T-cell (primary cell): ENCODE results near the gene STARD10. TPM values are rescaled to one million over a fixed set of nuclear protein-coding genes. Genes with fewer than 3 reads are reported as not detected.

Source experiments
- ATAC-seq, 4 experiments: fragments of 200-7000 bp in 3 of 4; fragments of 150-1000 bp in 1 of 4; cut with Tn5 transposase; replicated peaks in 1 of 4; 1 replicate in 3 of 4; 2 replicates in 1 of 4; pipeline ENCODE4 v1.10.0; 2021; ENCODE audit warnings: moderate library complexity in 3 of 4, mild to moderate bottlenecking in 2 of 4, moderate number of reproducible peaks in 1 of 4
- CTCF ChIA-PET, 2 donors: fragments of 300-600 bp; sonication (Branson Sonifier 250); formaldehyde crosslinking; loops; one replicate each; lab custom pipeline; 2022; ENCODE audit warnings: antibody characterized with exemption in 2 of 2; lab: Charles Lee
- POLR2A ChIA-PET, 2 donors: fragments of 300-600 bp; sonication (Branson Sonifier 250); formaldehyde crosslinking; loops; one replicate each; lab custom pipeline; 2022; ENCODE audit warnings: antibody characterized with exemption in 2 of 2; lab: Charles Lee
- DNase-seq, 35 experiments: peaks; one replicate each; pipeline versions ENCODE4 v3.0.0 to v3.0.0-alpha.2; 2013 to 2023
- H3K27ac ChIP-seq: one replicate; pipeline ENCODE4 v1.5.1; 2013; ENCODE audit warnings: low read length
- H3K27me3 ChIP-seq, 2 experiments: replicated peaks in 1 of 2; 1 replicate in 1 of 2; 2 replicates in 1 of 2; pipeline versions ENCODE4 v1.6.1 to v1.7.0; 2013; ENCODE audit warnings: low read length in 1 of 2, mixed read lengths in 1 of 2; ENCODE audit not compliant: control insufficient read depth in 2 of 2, insufficient read depth in 2 of 2; ENCODE audit errors: extremely low read depth in 1 of 2
- H3K36me3 ChIP-seq, 2 donors: 1 replicate in 1 of 2; 2 replicates in 1 of 2; pipeline versions ENCODE4 v1.6.1 to v1.7.0; 2013; ENCODE audit warnings: low read length in 1 of 2; ENCODE audit not compliant: control insufficient read depth in 2 of 2, insufficient read depth in 1 of 2; ENCODE audit errors: extremely low read depth in 1 of 2
- H3K4me1 ChIP-seq, 2 experiments: 1 replicate in 1 of 2; 2 replicates in 1 of 2; pipeline versions ENCODE4 v1.6.1 to v1.7.0; 2013; ENCODE audit warnings: low read length in 2 of 2, mixed read lengths in 1 of 2; ENCODE audit not compliant: insufficient read depth in 2 of 2, control insufficient read depth in 1 of 2; ENCODE audit errors: extremely low read depth in 1 of 2
- H3K4me3 ChIP-seq, 2 donors: 1 replicate in 1 of 2; 2 replicates in 1 of 2; pipeline versions ENCODE4 v1.5.1 to v1.7.0; 2013; ENCODE audit warnings: mild to moderate bottlenecking in 2 of 2, low read length in 1 of 2, moderate library complexity in 1 of 2; ENCODE audit not compliant: control insufficient read depth in 1 of 2; ENCODE audit errors: extremely low read depth in 1 of 2
- H3K9me3 ChIP-seq: 2 replicates; pipeline ENCODE4 v1.7.0; 2013
- H3K27ac Mint-ChIP-seq, 2 donors: one replicate each; pipeline ENCODE4 v1.8.0; 2020 to 2021; ENCODE audit warnings: mild to moderate bottlenecking in 2 of 2, mixed read lengths in 2 of 2
- H3K27me3 Mint-ChIP-seq, 2 donors: one replicate each; pipeline ENCODE4 v1.8.0; 2021 to 2022; ENCODE audit warnings: mixed read lengths in 2 of 2
- H3K36me3 Mint-ChIP-seq: one replicate; pipeline ENCODE4 v1.8.0; 2021; ENCODE audit warnings: mixed read lengths
- H3K4me1 Mint-ChIP-seq, 3 donors: one replicate each; pipeline ENCODE4 v1.8.0; 2020 to 2022; ENCODE audit warnings: mixed read lengths in 3 of 3, mild to moderate bottlenecking in 1 of 3
- H3K4me3 Mint-ChIP-seq, 3 donors: one replicate each; pipeline ENCODE4 v1.8.0; 2020 to 2022; ENCODE audit warnings: mild to moderate bottlenecking in 3 of 3, mixed read lengths in 3 of 3, moderate library complexity in 3 of 3
- H3K9me3 Mint-ChIP-seq, 3 donors: one replicate each; pipeline ENCODE4 v1.8.0; 2020 to 2022; ENCODE audit warnings: mixed read lengths in 3 of 3
- WGBS: methylation state at CpG from one replicate; pipeline ENCODE4 v1.1.5; 2013; ENCODE audit warnings: missing lambda C conversion rate; ENCODE audit not compliant: insufficient coverage; 5-methylcytosine and 5-hydroxymethylcytosine counted together
- total RNA-seq, 35 experiments: library from RNA in 6 of 35; stranded (reverse) in 6 of 35; fragments of 120-200 nt in 1 of 35; gene quantifications; one replicate each; pipeline versions ENCODE4 v1.2.1 to v1.2.4 and lab custom pipeline; 2013 to 2026

STARD10 gene
- total RNA-seq, 5 donors from 2014 or later (not counting 1 experiment from before 2014, with no cell fraction given) = 11.1 to 24.9 (median 19.1) TPM

GRCh38 chr11:72781313-72782080, 12.3 kb downstream of the STARD10 start:
- no peaks in the 10 kb centered on the region for H3K36me3 Mint-ChIP-seq

GRCh38 chr11:72781063-72781312, 12.9 kb downstream of the STARD10 start:
- no peak for DNase-seq
- POLR2A ChIA-PET = no interaction called here
- ATAC-seq = no peak
- H3K9me3 Mint-ChIP-seq = no peaks in the 10 kb centered on the region
- peak overlapping the region; percentile 61 to 73 (median 72) for H3K4me3 Mint-ChIP-seq
- H3K27ac Mint-ChIP-seq = no peak overlapping the region
- H3K27ac ChIP-seq = no peak overlapping the region
- H3K36me3 Mint-ChIP-seq = no peaks in the 10 kb centered on the region
- no peaks in the 10 kb centered on the region for H3K36me3 ChIP-seq
- CTCF ChIA-PET = no interaction called here
- H3K27me3 ChIP-seq = peaks cover 0 to 7% of the 10 kb centered on the region in 2 experiments
- peak overlapping the region; percentile 25 to 45 for H3K4me3 ChIP-seq
- peaks cover 0 to 35% of the 10 kb centered on the region in 2 experiments for H3K4me1 ChIP-seq
- H3K9me3 ChIP-seq = no peaks in the 10 kb centered on the region
- WGBS = 44% methylated on average over 16 of the region's 17 CpGs
- H3K4me1 Mint-ChIP-seq = peaks cover 32 to 40% (median 34%) of the 10 kb centered on the region in 3 donors
- H3K27me3 Mint-ChIP-seq = no peaks in the 10 kb centered on the region

More at GRCh38 chr11:72781313-72782080, 12.3 kb downstream of the STARD10 start:
- 3% methylated on average over 82 of the region's 89 CpGs for WGBS
- H3K4me1 ChIP-seq = peaks cover 0 to 32% of the 10 kb centered on the region in 2 experiments
- ATAC-seq (peak; percentile 76 to 89 (median 78)), DNase-seq (peak; percentile 15 to 83 (median 51))
- H3K9me3 ChIP-seq = no peaks in the 10 kb centered on the region
- Mint-ChIP-seq H3K4me3 (peak overlapping the region; percentile 73 to 80 (median 78)), H3K27me3 (no peaks in the 10 kb centered on the region), H3K27ac (no peak overlapping the region), H3K4me1 (peaks cover 28 to 36% (median 29%) of the 10 kb centered on the region in 3 donors), H3K9me3 (no peaks in the 10 kb centered on the region)
- CTCF ChIA-PET = interaction anchor here in 1 of 2 donors (0.6 kb wide), 1 partner anchor 41 kb away, joined by 3 read pairs; no protein-coding TSS in a partner anchor
- POLR2A ChIA-PET = no interaction called here
- peak overlapping the region; percentile 25 to 49 for H3K4me3 ChIP-seq
- H3K27me3 ChIP-seq = peaks cover 0 to 7% of the 10 kb centered on the region in 2 experiments
- H3K36me3 ChIP-seq = no peaks in the 10 kb centered on the region
- no peak overlapping the region for H3K27ac ChIP-seq

GRCh38 chr11:72780296-72781062, 13.4 kb downstream of the STARD10 start:
- POLR2A ChIA-PET = no interaction called here
- no peaks in the 10 kb centered on the region for H3K36me3 Mint-ChIP-seq
- peak overlapping the region; percentile 61 to 73 (median 72) for H3K4me3 Mint-ChIP-seq
- no peaks in the 10 kb centered on the region for H3K9me3 Mint-ChIP-seq
- H3K4me1 Mint-ChIP-seq = peaks cover 32 to 40% (median 40%) of the 10 kb centered on the region in 3 donors
- Histone ChIP-seq H3K36me3 (no peaks in the 10 kb centered on the region), H3K27ac (no peak overlapping the region), H3K4me1 (peaks cover 0 to 35% of the 10 kb centered on the region in 2 experiments), H3K9me3 (no peaks in the 10 kb centered on the region), H3K27me3 (peaks cover 0 to 7% of the 10 kb centered on the region in 2 experiments), H3K4me3 (peak overlapping the region; percentile 25 to 45)
- DNase-seq = no peak
- WGBS = 100% methylated on average over 4 of the region's 10 CpGs
- ATAC-seq = no peak
- H3K27ac Mint-ChIP-seq = no peak overlapping the region
- CTCF ChIA-PET = no interaction called here
- H3K27me3 Mint-ChIP-seq = no peaks in the 10 kb centered on the region

- Mint-ChIP-seq H3K27me3 (no peaks in the 10 kb centered on the region), H3K4me3 (peak overlapping the region; percentile 61 to 75 (median 61)), H3K36me3 (no peaks in the 10 kb centered on the region), H3K9me3 (no peaks in the 10 kb centered on the region), H3K4me1 (peaks cover 35 to 46% (median 42%) of the 10 kb centered on the region in 3 donors), H3K27ac (no peak overlapping the region)
- ChIA-PET CTCF (no interaction called here), POLR2A (no interaction called here)
- Histone ChIP-seq H3K27me3 (peaks cover 0 to 7% of the 10 kb centered on the region in 2 experiments), H3K9me3 (no peaks in the 10 kb centered on the region), H3K4me3 (no peak overlapping the region), H3K4me1 (peaks cover 0 to 35% of the 10 kb centered on the region in 2 experiments), H3K36me3 (no peaks in the 10 kb centered on the region), H3K27ac (no peak overlapping the region)
- no peak for DNase-seq
- no peak for ATAC-seq
- 50% methylated on average over 1 of the region's 4 CpGs for WGBS
Observed at GRCh38 chr11:72779495-72780128, 14.2 kb downstream of the STARD10 start.

GRCh38 chr11:72778535-72779494, 15.0 kb downstream of the STARD10 start:
- 88% methylated on average over 2 of the region's 7 CpGs for WGBS
- Mint-ChIP-seq H3K36me3 (no peaks in the 10 kb centered on the region), H3K27ac (no peak overlapping the region), H3K4me3 (peak overlapping the region in 1 of 3 donors; percentile 61), H3K4me1 (peaks cover 35 to 49% (median 43%) of the 10 kb centered on the region in 3 donors), H3K9me3 (no peaks in the 10 kb centered on the region), H3K27me3 (no peaks in the 10 kb centered on the region)
- Histone ChIP-seq H3K4me1 (peaks cover 0 to 35% of the 10 kb centered on the region in 2 experiments), H3K27me3 (peaks cover 0 to 7% of the 10 kb centered on the region in 2 experiments), H3K36me3 (no peaks in the 10 kb centered on the region), H3K4me3 (no peak overlapping the region), H3K9me3 (no peaks in the 10 kb centered on the region), H3K27ac (no peak overlapping the region)
- no peak for ATAC-seq
- ChIA-PET POLR2A (no interaction called here), CTCF (interaction anchor here in 1 of 2 donors (0.5 kb wide), 1 partner anchor 15 kb away, joined by 4 read pairs; the partner anchor contains the start of gene STARD10)
- no peak for DNase-seq
